Astrocyte (in vitro differentiated cells and primary cell): Measurements from ENCODE around the gene CDKAL1. TPM values are rescaled to one million over a fixed set of nuclear protein-coding genes. Genes with fewer than 3 reads are reported as not detected.

ENCODE experiments used
- DNase-seq: peaks from one replicate; pipeline ENCODE4 v3.0.0-alpha.2; 2010; ENCODE audit warnings: low read depth
- FAIRE-seq: peaks from 2 replicates; lab custom pipeline; 2011; peaks lifted over from hg19 to GRCh38; lab: Jason Lieb, UNC
- H2AFZ ChIP-seq: 2 replicates; pipeline ENCODE4 v1.6.0; 2012; ENCODE audit warnings: low read depth, low read length, inconsistent platforms
- H3K27ac ChIP-seq: 2 replicates; pipeline ENCODE4 v1.5.1; 2011; ENCODE audit warnings: low read depth, low read length, inconsistent platforms
- H3K27me3 ChIP-seq: 2 replicates; pipeline ENCODE4 v1.6.0; 2011; ENCODE audit warnings: low read length, inconsistent platforms; ENCODE audit not compliant: insufficient read depth
- H3K36me3 ChIP-seq: 2 replicates; pipeline ENCODE4 v1.5.1; 2011; ENCODE audit warnings: low read length, inconsistent platforms; ENCODE audit not compliant: insufficient read depth
- H3K4me1 ChIP-seq: 2 replicates; pipeline ENCODE4 v1.5.1; 2011; ENCODE audit warnings: low read length, inconsistent platforms; ENCODE audit not compliant: insufficient read depth
- H3K4me2 ChIP-seq: 2 replicates; pipeline ENCODE4 v1.6.0; 2012; ENCODE audit warnings: low read length, inconsistent platforms
- H3K4me3 ChIP-seq: 2 replicates; pipeline ENCODE4 v1.5.1; 2011; ENCODE audit warnings: low read depth, mild to moderate bottlenecking, low read length, inconsistent platforms; ENCODE audit not compliant: insufficient read depth
- H3K79me2 ChIP-seq: 2 replicates; pipeline ENCODE4 v1.6.0; 2012; ENCODE audit warnings: mild to moderate bottlenecking, low read length, inconsistent platforms; ENCODE audit not compliant: insufficient read depth
- H3K9ac ChIP-seq: 2 replicates; pipeline ENCODE4 v1.6.0; 2012; ENCODE audit warnings: mild to moderate bottlenecking, low read length, inconsistent platforms
- H3K9me3 ChIP-seq: 2 replicates; pipeline ENCODE4 v1.5.1; 2012; ENCODE audit warnings: low read depth, mild to moderate bottlenecking, low read length, inconsistent platforms; ENCODE audit not compliant: insufficient read depth
- H4K20me1 ChIP-seq: 2 replicates; pipeline ENCODE4 v1.6.0; 2012; ENCODE audit warnings: low read length, inconsistent platforms; ENCODE audit not compliant: insufficient read depth
- H3K27ac Mint-ChIP-seq: one replicate; pipeline ENCODE4 v1.8.0; 2021; ENCODE audit warnings: mild to moderate bottlenecking, mixed read lengths; ENCODE audit not compliant: unreplicated experiment
- H3K27me3 Mint-ChIP-seq: one replicate; pipeline ENCODE4 v1.8.0; 2021; ENCODE audit warnings: low read depth, mixed read lengths; ENCODE audit not compliant: unreplicated experiment
- H3K36me3 Mint-ChIP-seq: one replicate; pipeline ENCODE4 v1.8.0; 2021; ENCODE audit warnings: low read depth, mixed read lengths; ENCODE audit not compliant: unreplicated experiment
- H3K4me1 Mint-ChIP-seq: one replicate; pipeline ENCODE4 v1.8.0; 2021; ENCODE audit warnings: low read depth, mixed read lengths; ENCODE audit not compliant: unreplicated experiment
- H3K4me3 Mint-ChIP-seq: one replicate; pipeline ENCODE4 v1.8.0; 2021; ENCODE audit warnings: mild to moderate bottlenecking, moderate library complexity, mixed read lengths; ENCODE audit not compliant: unreplicated experiment
- H3K9me3 Mint-ChIP-seq: one replicate; pipeline ENCODE4 v1.8.0; 2021; ENCODE audit warnings: mild to moderate bottlenecking, mixed read lengths; ENCODE audit not compliant: unreplicated experiment
- CTCF ChIP-seq: IDR thresholded peaks from 2 replicates; pipeline ENCODE4 v1.5.1; 2011; ENCODE audit warnings: low read depth, mild to moderate bottlenecking, inconsistent platforms, low read length, moderate library complexity; ENCODE audit not compliant: insufficient read depth
- EZH2 ChIP-seq: IDR thresholded peaks from 2 replicates; pipeline ENCODE4 v1.6.1; 2012; ENCODE audit warnings: mild to moderate bottlenecking, low read length, inconsistent platforms; ENCODE audit not compliant: insufficient read depth
- total RNA-seq: library from RNA; stranded (reverse); gene quantifications from 2 replicates; pipeline ENCODE4 v1.2.1, GENCODE V29; 2021

The CDKAL1 gene
- total RNA-seq, 1 donor from 2014 or later: 13.7 TPM

- H3K9me3 ChIP-seq: no peaks in the 10 kb centered on the region
- no peaks in the 10 kb centered on the region for H4K20me1 ChIP-seq
- H3K27ac Mint-ChIP-seq: no peak overlapping the region
- no peaks in the 10 kb centered on the region for H3K27me3 ChIP-seq
- no peak overlapping the region for H3K4me3 Mint-ChIP-seq
- TF ChIP-seq EZH2 (no peak), CTCF (no peak)
- H3K4me3 ChIP-seq: no peak overlapping the region
- H3K9ac ChIP-seq: no peak overlapping the region
- no peaks in the 10 kb centered on the region for H3K9me3 Mint-ChIP-seq
- H3K27me3 Mint-ChIP-seq: no peaks in the 10 kb centered on the region
- no peaks in the 10 kb centered on the region for H3K36me3 ChIP-seq
- peak overlapping the region; percentile 54 for H3K4me2 ChIP-seq
- no peak overlapping the region for H3K27ac ChIP-seq
- H3K4me1 ChIP-seq: peaks cover 7% of the 10 kb centered on the region
- DNase-seq: peak; percentile 46
- FAIRE-seq: peak; percentile 37
- no peaks in the 10 kb centered on the region for H3K36me3 Mint-ChIP-seq
- peaks cover 9% of the 10 kb centered on the region for H3K4me1 Mint-ChIP-seq
- no peaks in the 10 kb centered on the region for H3K79me2 ChIP-seq
- no peak overlapping the region for H2AFZ ChIP-seq
These were observed 630.6 kb downstream of the CDKAL1 start for GRCh38 chr6:21164768-21165326.

DNA sequence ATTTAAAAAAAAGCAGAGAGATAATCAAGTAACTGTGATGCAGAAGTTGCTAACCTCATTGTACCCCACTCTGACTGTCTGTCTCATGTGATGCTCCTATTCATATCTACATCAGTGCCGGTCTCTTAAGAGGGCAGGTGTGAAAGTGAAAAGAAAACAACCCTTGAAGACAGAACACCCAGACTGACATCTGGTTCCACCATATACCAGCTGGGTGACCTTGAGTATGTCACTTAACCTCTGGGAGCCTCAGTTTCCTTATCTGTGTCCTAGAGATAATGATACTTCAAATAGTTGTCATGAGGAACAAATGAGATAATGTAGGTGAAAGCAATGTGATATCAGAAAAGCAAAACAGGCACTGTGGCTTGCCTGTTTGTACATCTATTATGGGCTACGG, 632.5 kb downstream of the CDKAL1 start:
- no peak overlapping the region for H3K9ac ChIP-seq
- no peak for DNase-seq
- no peak for TF ChIP-seq EZH2
- no peak overlapping the region for H3K27ac ChIP-seq
- no peak for FAIRE-seq
- no peak overlapping the region for H3K4me2 ChIP-seq
- no peaks in the 10 kb centered on the region for H3K9me3 ChIP-seq
- H3K79me2 ChIP-seq: no peaks in the 10 kb centered on the region
- H3K27me3 Mint-ChIP-seq: no peaks in the 10 kb centered on the region
- H3K4me3 ChIP-seq: no peak overlapping the region
- peaks cover 7% of the 10 kb centered on the region for H3K4me1 ChIP-seq
- no peaks in the 10 kb centered on the region for H4K20me1 ChIP-seq
- no peaks in the 10 kb centered on the region for H3K36me3 Mint-ChIP-seq
- H3K27me3 ChIP-seq: no peaks in the 10 kb centered on the region
- H3K4me3 Mint-ChIP-seq: no peak overlapping the region
- H2AFZ ChIP-seq: no peak overlapping the region
- H3K36me3 ChIP-seq: no peaks in the 10 kb centered on the region
- H3K9me3 Mint-ChIP-seq: no peaks in the 10 kb centered on the region
- H3K4me1 Mint-ChIP-seq: peaks cover 9% of the 10 kb centered on the region
- H3K27ac Mint-ChIP-seq: no peak overlapping the region

- FAIRE-seq (no peak), DNase-seq (no peak)
- H3K27me3 Mint-ChIP-seq: no peaks in the 10 kb centered on the region
- no peaks in the 10 kb centered on the region for H3K27me3 ChIP-seq
- peaks cover 7% of the 10 kb centered on the region for H3K4me1 ChIP-seq
- no peak overlapping the region for H2AFZ ChIP-seq
- no peaks in the 10 kb centered on the region for H3K79me2 ChIP-seq
- no peak overlapping the region for H3K27ac ChIP-seq
- H3K9ac ChIP-seq: no peak overlapping the region
- no peak overlapping the region for H3K4me3 Mint-ChIP-seq
- no peaks in the 10 kb centered on the region for H3K36me3 Mint-ChIP-seq
- H4K20me1 ChIP-seq: no peaks in the 10 kb centered on the region
- H3K36me3 ChIP-seq: no peaks in the 10 kb centered on the region
- H3K4me2 ChIP-seq: no peak overlapping the region
- no peak overlapping the region for H3K27ac Mint-ChIP-seq
- TF ChIP-seq CTCF (no peak), EZH2 (no peak)
- H3K9me3 ChIP-seq: no peaks in the 10 kb centered on the region
- peaks cover 7% of the 10 kb centered on the region for H3K4me1 Mint-ChIP-seq
- peaks cover 2% of the 10 kb centered on the region for H3K9me3 Mint-ChIP-seq
- H3K4me3 ChIP-seq: no peak overlapping the region
These were observed 633.5 kb downstream of the CDKAL1 start for GRCh38 chr6:21167790-21168189.
